Gastrocnemius medialis (tissue), 4 donors: Measurements from ENCODE around the gene WDR89. TPM values are rescaled to one million over a fixed set of nuclear protein-coding genes. Genes with fewer than 3 reads are reported as not detected.
"Not testable (repeated sequence)": the region's sequence is repeated elsewhere in the genome, so short reads cannot be mapped to it uniquely, and the experiment has no call there.

ENCODE experiments used
- ATAC-seq, 2 donors: fragments of 150-250 bp; one replicate each; pipeline ENCODE4 v1.9.1; 2016
- DNase-seq, 2 donors: peaks; one replicate each; pipeline ENCODE4 v3.0.0-alpha.2; 2019
- H3K27ac ChIP-seq, 4 donors: fragments of 200-600 bp; sonication (generic); 1 replicate in 1 of 4; 2 replicates in 3 of 4; pipeline ENCODE4 v1.5.1; 2016 to 2018; ENCODE audit warnings: mild to moderate bottlenecking in 2 of 4, moderate library complexity in 1 of 4
- H3K27me3 ChIP-seq, 3 donors: fragments of 200-600 bp; sonication (generic) in 2 of 3; 1 replicate in 1 of 3; 2 replicates in 2 of 3; pipeline versions ENCODE4 v1.5.1 to v1.6.0; 2016 to 2019; ENCODE audit warnings: mild to moderate bottlenecking in 1 of 3, moderate library complexity in 1 of 3
- H3K36me3 ChIP-seq, 2 donors: fragments of 200-600 bp; sonication (generic) in 1 of 2; one replicate each; pipeline ENCODE4 v1.5.1; 2017 to 2018
- H3K4me1 ChIP-seq, 2 donors: fragments of 200-600 bp; sonication (generic) in 1 of 2; one replicate each; pipeline ENCODE4 v1.5.1; 2016 to 2017; ENCODE audit warnings: mild to moderate bottlenecking in 2 of 2
- H3K4me3 ChIP-seq, 4 donors: fragments of 200-600 bp; sonication (generic) in 3 of 4; 1 replicate in 1 of 4; 2 replicates in 3 of 4; pipeline ENCODE4 v1.5.1; 2016 to 2019; ENCODE audit warnings: mild to moderate bottlenecking in 2 of 4
- H3K9me3 ChIP-seq, 3 donors: fragments of 200-600 bp; sonication (generic) in 2 of 3; 1 replicate in 1 of 3; 2 replicates in 2 of 3; pipeline ENCODE4 v1.5.1; 2016 to 2019
- POLR2A ChIP-seq, 2 donors: fragments of 450-650 bp; IDR thresholded peaks; one replicate each; pipeline ENCODE4 v1.6.1; 2017; ENCODE audit warnings: antibody characterized with exemption in 2 of 2, mild to moderate bottlenecking in 2 of 2, moderate library complexity in 2 of 2
- in situ Hi-C, 4 donors: fragments of 200-750 bp; cut with MboI; loops; one replicate each; pipeline versions ENCODE4 v1.15.0 to v1.8.0; 2017; ENCODE audit warnings: low sequenced_read_pairs in 4 of 4
- intact Hi-C: fragments of 100-400 bp; cut with DNase I; formaldehyde crosslinking; loops from one replicate; pipeline ENCODE4 v1.15.1; 2023; ENCODE audit warnings: low total_unique reads
- total RNA-seq, 4 donors: library from RNA; depleted of rRNA; stranded (reverse); fragments of >200 nt; gene quantifications; one replicate each; pipeline versions ENCODE4 v1.1.0 to v1.2.3, GENCODE V29; 2016
- TF ChIP-seq, protein P1 (sequence below), 5 experiments: fragments of 450-650 bp in 3 of 5; fragments of 200-600 bp in 2 of 5; sonication (generic) in 2 of 5; IDR thresholded peaks in 4 of 5; conservative IDR thresholded peaks in 1 of 5; 1 replicate in 4 of 5; 2 replicates in 1 of 5; pipeline ENCODE4 v1.5.1; 2016 to 2019; ENCODE audit warnings: antibody characterized with exemption in 5 of 5, mild to moderate bottlenecking in 3 of 5, moderate library complexity in 3 of 5

WDR89 gene
- total RNA-seq, 4 donors from 2014 or later, result 3.5 to 6.2 (median 5.1) TPM

DNA sequence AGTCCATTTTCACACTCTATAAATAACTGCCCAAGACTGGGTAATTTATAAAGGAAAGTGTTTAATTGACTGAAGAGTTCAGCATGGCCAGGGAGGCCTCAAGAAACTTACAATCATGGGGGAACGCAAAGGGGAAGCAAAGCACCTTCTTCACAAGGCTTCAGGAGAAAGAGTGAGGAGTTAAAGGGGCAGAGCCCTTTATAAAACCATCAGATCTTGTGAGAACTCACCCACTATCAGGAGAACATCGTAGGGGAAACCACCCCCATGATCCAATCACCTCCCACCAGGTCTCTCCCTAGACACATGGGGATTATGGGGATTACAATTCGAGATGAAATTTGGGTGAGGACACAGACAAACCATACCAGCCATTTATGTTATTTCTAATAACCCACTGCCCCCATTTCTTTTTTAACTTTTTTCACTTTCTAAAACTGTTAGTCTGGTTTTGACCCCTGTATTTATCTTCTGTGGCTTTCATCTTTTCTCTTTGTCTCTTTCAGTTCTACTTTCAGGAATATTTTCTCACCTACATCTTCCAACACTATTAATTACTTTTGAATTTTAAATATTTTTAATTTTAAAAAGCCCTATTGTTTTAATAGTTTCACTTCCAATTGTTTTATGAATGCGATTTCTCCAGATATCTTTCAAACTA is 44.5 kb downstream of the WDR89 start:
- intact Hi-C loops, result no loop called here
- Histone ChIP-seq H3K9me3 (no peaks in the 10 kb centered on the region), H3K27me3 (no peaks in the 10 kb centered on the region), H3K4me3 (no peak overlapping the region), H3K36me3 (peaks cover 0 to 15% of the 10 kb centered on the region in 2 donors), H3K27ac (no peak overlapping the region), H3K4me1 (no peaks in the 10 kb centered on the region)
- no peak for TF ChIP-seq POLR2A (IDR thresholded peaks at IDR 0.05)
- TF ChIP-seq, protein P1, sequence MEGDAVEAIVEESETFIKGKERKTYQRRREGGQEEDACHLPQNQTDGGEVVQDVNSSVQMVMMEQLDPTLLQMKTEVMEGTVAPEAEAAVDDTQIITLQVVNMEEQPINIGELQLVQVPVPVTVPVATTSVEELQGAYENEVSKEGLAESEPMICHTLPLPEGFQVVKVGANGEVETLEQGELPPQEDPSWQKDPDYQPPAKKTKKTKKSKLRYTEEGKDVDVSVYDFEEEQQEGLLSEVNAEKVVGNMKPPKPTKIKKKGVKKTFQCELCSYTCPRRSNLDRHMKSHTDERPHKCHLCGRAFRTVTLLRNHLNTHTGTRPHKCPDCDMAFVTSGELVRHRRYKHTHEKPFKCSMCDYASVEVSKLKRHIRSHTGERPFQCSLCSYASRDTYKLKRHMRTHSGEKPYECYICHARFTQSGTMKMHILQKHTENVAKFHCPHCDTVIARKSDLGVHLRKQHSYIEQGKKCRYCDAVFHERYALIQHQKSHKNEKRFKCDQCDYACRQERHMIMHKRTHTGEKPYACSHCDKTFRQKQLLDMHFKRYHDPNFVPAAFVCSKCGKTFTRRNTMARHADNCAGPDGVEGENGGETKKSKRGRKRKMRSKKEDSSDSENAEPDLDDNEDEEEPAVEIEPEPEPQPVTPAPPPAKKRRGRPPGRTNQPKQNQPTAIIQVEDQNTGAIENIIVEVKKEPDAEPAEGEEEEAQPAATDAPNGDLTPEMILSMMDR (IDR thresholded peaks at IDR 0.05 in 4 of 5, conservative IDR thresholded peaks at IDR 0.05 in 1 of 5), result no peak
- ATAC-seq, result no peak
- in situ Hi-C loops, result no loop called here
- DNase-seq, result no peak

DNA sequence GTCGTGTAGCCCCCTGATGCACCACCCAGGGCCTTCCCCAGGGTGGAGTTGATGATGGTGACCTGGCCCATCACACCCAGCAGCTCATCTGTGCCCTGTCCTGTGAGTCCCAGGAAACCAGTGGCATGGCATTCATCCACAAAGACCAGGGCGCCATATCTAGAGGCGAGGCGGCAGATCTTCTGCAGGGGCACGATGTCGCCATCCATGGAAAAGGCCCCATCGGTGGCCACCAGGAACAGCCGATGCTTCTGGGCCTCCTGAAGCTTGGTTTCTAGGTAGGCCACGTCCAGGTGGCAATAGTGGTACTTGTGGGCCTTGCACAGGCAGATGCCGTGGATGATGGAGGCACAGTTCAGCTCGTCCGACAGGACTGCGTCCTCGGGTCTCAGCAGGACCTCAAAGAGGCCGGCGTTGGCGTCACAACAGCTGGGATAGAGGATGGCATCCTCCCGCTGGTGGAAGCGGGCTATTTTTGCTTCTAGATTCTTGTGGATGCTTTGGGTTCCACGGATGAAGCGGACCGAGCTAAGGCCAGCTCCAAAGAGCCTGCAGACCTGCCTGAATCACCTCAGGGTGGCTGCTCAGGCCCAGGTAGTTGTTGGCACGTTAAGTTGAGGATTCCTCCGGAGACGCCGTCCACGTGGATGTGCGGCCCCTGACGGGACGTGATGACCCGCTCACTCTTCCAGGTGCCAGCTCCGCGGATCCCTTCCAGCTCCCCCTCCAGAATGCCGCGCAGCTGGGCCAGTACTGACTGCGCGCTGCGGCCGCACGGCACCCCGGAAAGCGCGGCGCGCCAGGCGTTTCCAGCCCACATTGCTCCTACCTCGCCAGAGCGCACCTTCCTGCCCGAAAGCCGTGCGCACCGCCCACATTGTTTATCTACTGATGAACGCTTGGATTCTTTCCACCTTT is 47.0 kb downstream of the WDR89 start:
- peaks cover 0 to 15% of the 10 kb centered on the region in 2 donors for H3K36me3 ChIP-seq
- no peaks in the 10 kb centered on the region for H3K9me3 ChIP-seq
- intact Hi-C loops, result no loop called here
- H3K27me3 ChIP-seq, result no peaks in the 10 kb centered on the region
- H3K4me1 ChIP-seq, result no peaks in the 10 kb centered on the region
- H3K4me3 ChIP-seq, result no peak overlapping the region
- H3K27ac ChIP-seq, result no peak overlapping the region
- no peak for TF ChIP-seq POLR2A (IDR thresholded peaks at IDR 0.05)
- TF ChIP-seq, protein P1 (IDR thresholded peaks at IDR 0.05 in 4 of 5, conservative IDR thresholded peaks at IDR 0.05 in 1 of 5), result no peak
- DNase-seq (no peak), ATAC-seq (no peak)
- in situ Hi-C loops, result no loop called here

GRCh38 chr14:63583046-63583445 is 58.6 kb downstream of the WDR89 start:
- DNase-seq, H3K4me3 ChIP-seq, ATAC-seq, H3K27me3 ChIP-seq, H3K36me3 ChIP-seq, H3K4me1 ChIP-seq, intact Hi-C loops, in situ Hi-C loops, H3K9me3 ChIP-seq, H3K27ac ChIP-seq: not testable (repeated sequence)

GRCh38 chr14:63581491-63581890 is 60.2 kb downstream of the WDR89 start:
- H3K27me3 ChIP-seq, result no peaks in the 10 kb centered on the region
- ATAC-seq (no peak), DNase-seq (no peak)
- intact Hi-C loops, result no loop called here
- in situ Hi-C loops, result no loop called here
- no peaks in the 10 kb centered on the region for H3K9me3 ChIP-seq
- TF ChIP-seq POLR2A (IDR thresholded peaks at IDR 0.05), result no peak
- TF ChIP-seq, protein P1 (IDR thresholded peaks at IDR 0.05 in 4 of 5, conservative IDR thresholded peaks at IDR 0.05 in 1 of 5), result no peak
- H3K27ac ChIP-seq, result no peak overlapping the region
- H3K36me3 ChIP-seq, result no peaks in the 10 kb centered on the region
- H3K4me3 ChIP-seq, result no peak overlapping the region
- H3K4me1 ChIP-seq, result no peaks in the 10 kb centered on the region

GRCh38 chr14:63578300-63578699 is 63.4 kb downstream of the WDR89 start:
- DNase-seq (no peak), ATAC-seq (no peak)
- in situ Hi-C loops (no loop called here), intact Hi-C loops (no loop called here)
- no peaks in the 10 kb centered on the region for H3K4me1 ChIP-seq
- no peaks in the 10 kb centered on the region for H3K9me3 ChIP-seq
- H3K36me3 ChIP-seq, result no peaks in the 10 kb centered on the region
- H3K4me3 ChIP-seq, result no peak overlapping the region
- no peak overlapping the region for H3K27ac ChIP-seq
- no peaks in the 10 kb centered on the region for H3K27me3 ChIP-seq
- TF ChIP-seq POLR2A (IDR thresholded peaks at IDR 0.05), result no peak
